ENCODE results near the gene FKBP2.

Gene FKBP2

DNA sequence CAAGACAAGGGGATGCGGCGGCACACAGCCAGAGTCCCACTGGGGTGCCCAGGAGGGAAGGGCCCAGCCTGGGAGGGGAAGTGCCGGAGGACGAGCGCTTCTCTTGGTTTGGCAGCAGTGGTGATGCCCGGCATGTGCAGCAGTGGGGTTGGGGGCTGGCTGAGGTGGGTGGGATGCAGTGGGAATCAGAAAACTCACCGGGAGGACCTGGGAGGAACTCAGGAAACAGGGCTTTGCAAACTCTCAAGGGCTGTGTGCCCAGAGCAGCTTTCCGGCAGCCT, 31.4 kb upstream of the FKBP2 start:
- TF ChIP-seq, protein P1, sequence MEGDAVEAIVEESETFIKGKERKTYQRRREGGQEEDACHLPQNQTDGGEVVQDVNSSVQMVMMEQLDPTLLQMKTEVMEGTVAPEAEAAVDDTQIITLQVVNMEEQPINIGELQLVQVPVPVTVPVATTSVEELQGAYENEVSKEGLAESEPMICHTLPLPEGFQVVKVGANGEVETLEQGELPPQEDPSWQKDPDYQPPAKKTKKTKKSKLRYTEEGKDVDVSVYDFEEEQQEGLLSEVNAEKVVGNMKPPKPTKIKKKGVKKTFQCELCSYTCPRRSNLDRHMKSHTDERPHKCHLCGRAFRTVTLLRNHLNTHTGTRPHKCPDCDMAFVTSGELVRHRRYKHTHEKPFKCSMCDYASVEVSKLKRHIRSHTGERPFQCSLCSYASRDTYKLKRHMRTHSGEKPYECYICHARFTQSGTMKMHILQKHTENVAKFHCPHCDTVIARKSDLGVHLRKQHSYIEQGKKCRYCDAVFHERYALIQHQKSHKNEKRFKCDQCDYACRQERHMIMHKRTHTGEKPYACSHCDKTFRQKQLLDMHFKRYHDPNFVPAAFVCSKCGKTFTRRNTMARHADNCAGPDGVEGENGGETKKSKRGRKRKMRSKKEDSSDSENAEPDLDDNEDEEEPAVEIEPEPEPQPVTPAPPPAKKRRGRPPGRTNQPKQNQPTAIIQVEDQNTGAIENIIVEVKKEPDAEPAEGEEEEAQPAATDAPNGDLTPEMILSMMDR (IDR thresholded peaks at IDR 0.05; ENCODE audit: borderline replicate concordance, insufficient read depth, low read depth, low read length), result no peak
- H3K4me3 ChIP-seq (ENCODE audit: low read depth, low read length), result no peak overlapping the region

DNA sequence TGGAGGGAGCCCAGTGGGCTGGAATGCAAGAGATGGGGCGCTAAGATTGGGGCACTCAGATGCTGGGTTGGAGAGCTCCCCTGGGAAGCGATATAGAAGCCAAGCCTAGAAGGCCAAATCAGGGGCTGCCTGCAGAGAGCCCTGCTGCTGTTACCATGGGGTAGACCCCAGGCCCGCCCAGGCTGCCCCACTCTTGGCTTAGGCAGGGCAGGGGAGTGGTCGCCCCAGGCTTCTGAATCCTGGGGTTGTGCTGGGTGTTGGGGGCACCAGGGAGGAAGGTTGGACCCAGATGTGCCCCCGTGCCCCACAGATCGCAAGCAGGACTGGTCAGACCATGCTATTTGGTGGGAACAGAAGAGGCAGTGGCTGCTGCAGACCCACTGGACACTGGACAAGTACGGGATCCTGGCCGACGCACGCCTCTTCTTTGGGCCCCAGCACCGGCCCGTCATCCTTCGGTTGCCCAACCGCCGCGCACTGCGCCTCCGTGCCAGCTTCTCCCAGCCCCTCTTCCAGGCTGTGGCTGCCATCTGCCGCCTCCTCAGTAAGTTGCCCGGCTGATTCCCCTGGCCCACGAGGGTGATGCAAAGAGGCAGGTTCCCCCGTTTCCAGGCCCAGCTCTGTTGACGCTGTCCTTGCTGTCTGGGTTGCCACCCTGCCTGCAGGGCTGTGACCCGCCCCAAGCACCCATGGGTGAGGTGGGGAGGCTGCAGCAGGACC, 30.4 kb upstream of the FKBP2 start:
- H3K4me3 ChIP-seq (ENCODE audit: low read depth, low read length), result no peak overlapping the region
- TF ChIP-seq, protein P1 (IDR thresholded peaks at IDR 0.05; ENCODE audit: borderline replicate concordance, insufficient read depth, low read depth, low read length), result no peak

DNA sequence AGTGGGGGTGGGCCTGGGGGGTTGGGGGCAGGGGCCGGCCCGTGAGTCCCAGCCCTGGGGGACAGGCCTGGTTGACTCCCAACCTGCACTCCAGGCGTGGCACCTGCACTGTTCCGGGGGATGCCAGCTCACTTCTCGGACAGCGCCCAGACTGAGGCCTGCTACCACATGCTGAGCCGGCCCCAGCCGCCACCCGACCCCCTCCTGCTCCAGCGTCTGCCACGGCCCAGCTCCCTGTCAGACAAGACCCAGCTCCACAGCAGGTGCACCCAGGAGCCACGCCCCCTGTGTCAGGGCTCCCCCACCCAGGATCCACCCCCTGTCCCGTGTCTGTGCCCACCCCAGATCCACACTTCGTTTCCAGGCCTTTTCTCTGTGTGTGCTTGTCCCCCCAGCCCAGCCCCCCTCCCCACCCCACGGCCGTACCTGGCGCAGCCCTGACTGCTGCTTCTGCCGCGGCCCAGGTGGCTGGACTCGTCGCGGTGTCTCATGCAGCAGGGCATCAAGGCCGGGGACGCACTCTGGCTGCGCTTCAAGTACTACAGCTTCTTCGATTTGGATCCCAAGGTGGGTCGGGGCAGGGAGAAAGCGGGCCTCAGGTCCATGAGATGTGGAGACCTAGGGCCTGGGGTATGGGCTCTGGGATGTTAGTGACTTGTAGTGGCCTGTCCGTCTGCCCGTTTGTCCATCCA, 29.6 kb upstream of the FKBP2 start:
- H3K4me3 ChIP-seq (ENCODE audit: low read depth, low read length), result no peak overlapping the region
- TF ChIP-seq, protein P1 (IDR thresholded peaks at IDR 0.05; ENCODE audit: borderline replicate concordance, insufficient read depth, low read depth, low read length), result no peak

DNA sequence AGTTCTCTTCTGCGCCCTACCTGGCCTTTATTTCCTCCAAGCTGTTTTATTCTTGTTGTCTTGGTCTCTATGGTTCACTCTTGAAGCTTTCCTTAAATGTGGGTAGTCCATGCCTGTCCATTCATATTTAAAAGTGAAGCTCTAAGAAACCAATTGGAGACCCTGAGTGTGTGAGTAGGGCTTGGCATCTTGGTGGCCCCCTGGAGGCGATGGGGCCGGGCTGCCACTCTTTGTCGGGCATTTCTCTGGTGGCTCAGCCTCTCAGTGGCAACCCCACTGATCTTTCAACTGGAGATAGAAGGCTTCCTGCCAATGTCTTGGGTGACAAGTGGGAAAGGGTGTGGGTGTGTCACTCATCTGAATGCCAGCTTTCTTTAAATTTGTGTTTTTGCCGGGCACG, 24.0 kb upstream of the FKBP2 start:
- TF ChIP-seq, protein P1 (IDR thresholded peaks at IDR 0.05; ENCODE audit: borderline replicate concordance, insufficient read depth, low read depth, low read length), result no peak
- H3K4me3 ChIP-seq (ENCODE audit: low read depth, low read length), result no peak overlapping the region

DNA sequence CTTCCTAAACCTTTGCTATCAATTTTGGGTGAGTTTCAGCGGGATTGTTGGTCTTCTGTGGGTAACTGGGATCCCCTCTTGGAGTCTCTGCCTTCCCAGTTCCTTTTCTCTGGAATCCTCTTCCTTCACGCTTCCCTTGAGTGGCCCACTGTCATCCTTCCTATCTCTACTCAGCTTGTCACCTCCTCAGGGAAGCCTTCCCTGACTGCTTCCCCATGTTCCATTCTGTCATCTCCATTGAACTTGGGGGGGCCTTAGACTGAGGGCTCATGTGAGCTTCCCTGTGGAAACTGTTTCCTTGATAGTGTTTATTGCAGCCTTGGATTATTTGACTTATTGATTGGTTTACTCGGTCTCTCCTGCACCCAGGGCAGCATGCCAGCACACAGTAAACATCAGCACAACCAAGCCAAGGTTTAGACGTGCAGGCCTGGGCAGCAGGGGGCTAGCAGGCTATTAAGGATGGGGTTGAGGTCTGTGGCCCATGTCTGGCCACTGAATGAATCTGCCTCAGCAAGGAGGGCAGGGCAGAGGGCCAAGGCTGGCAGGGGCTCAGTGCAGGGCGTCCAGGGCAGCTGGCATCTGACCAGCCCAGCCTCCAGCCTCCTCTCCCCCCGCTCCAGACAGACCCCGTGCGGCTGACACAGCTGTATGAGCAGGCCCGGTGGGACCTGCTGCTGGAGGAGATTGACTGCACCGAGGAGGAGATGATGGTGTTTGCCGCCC, 22.1 kb upstream of the FKBP2 start:
- TF ChIP-seq, protein P1 (IDR thresholded peaks at IDR 0.05; ENCODE audit: borderline replicate concordance, insufficient read depth, low read depth, low read length), result no peak
- no peak overlapping the region for H3K4me3 ChIP-seq (ENCODE audit: low read depth, low read length)

DNA sequence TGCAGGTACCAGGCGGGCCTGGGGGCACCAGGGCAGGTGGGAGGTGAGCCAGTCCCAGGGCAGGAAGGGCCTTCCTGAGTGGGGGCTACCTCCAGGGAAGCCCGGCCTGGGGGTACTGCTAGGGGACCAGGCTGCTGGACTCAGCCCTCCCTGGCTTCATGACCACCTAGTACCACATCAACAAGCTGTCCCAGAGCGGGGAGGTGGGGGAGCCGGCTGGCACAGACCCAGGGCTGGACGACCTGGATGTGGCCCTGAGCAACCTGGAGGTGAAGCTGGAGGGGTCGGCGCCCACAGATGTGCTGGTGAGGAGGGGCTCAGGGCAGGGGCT, 21.6 kb upstream of the FKBP2 start:
- TF ChIP-seq, protein P1 (IDR thresholded peaks at IDR 0.05; ENCODE audit: borderline replicate concordance, insufficient read depth, low read depth, low read length), result no peak
- no peak overlapping the region for H3K4me3 ChIP-seq (ENCODE audit: low read depth, low read length)

DNA sequence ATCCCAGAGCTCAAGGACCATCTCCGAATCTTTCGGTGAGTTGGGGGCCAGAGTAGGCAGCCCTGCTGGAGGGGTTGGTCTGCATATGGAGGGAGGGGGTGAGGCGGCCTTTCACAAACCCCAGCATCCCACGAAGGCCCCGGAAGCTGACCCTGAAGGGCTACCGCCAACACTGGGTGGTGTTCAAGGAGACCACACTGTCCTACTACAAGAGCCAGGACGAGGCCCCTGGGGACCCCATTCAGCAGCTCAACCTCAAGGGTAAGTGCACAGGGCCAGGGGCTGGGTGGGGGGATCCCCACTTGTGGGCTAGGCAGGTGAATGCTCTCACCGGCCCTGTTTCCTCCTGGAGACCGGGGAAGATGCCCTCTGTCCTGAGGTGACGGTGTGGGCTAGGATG, 21.1 kb upstream of the FKBP2 start:
- TF ChIP-seq, protein P1 (IDR thresholded peaks at IDR 0.05; ENCODE audit: borderline replicate concordance, insufficient read depth, low read depth, low read length), result no peak

More for the DNA sequence above, 21.1 kb upstream of the FKBP2 start:
- no peak overlapping the region for H3K4me3 ChIP-seq (ENCODE audit: low read depth, low read length)
